GM21825 (cell line): ENCODE data around the gene BIRC2.
"Not testable (repeated sequence)": the region's sequence is repeated elsewhere in the genome, so short reads cannot be mapped to it uniquely, and the experiment has no call there.

Source experiments
- ATAC-seq: cut with Tn5 transposase; IDR thresholded peaks from one replicate; pipeline ENCODE4 v1.9.1; 2021; ENCODE audit warnings: mild to moderate bottlenecking, moderate library complexity; ENCODE audit not compliant: unreplicated experiment

Gene BIRC2

DNA sequence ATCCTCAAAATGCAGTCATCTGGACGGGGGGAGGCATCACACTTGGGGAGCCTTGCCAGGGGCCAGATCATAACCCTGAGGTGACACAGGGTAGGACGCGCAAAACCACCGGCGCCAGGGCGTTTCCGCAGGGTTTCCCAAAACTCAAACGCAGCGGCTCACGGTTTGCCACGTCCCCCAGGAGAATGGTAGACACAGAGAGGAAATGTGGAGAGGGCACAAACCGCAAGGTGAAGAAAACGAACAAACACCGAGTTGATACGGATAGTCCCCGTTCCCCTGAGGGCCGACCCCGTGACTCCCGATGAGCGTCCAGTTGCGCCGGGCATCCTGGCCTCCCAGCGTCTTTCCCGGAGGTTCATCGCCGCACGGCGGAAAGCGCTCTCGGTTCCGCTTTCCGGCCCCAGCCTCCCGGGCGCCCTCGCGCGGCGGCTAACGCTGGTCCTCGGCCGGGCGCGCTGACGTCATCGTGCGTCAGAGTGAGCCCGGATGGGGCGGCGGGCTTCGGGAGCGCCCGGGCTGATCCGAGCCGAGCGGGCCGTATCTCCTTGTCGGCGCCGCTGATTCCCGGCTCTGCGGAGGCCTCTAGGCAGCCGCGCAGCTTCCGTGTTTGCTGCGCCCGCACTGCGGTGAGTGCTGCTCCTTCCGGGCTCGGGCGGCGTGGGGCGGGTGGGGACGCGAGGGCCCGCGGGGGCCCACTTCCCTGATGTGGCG is at the start of gene BIRC2:
BIRC2 (plus strand) TSS at position 467 of the 714 bp plus-strand sequence. CDS start 2,641 bp downstream, outside the sequence.
- ATAC-seq = peak; percentile 91

- not testable (repeated sequence) for ATAC-seq
Observed at GRCh38 chr11:102300837-102301236, 46.2 kb upstream of the BIRC2 start.

- ATAC-seq = no peak
Observed at GRCh38 chr11:102302241-102302640, 44.8 kb upstream of the BIRC2 start.

DNA sequence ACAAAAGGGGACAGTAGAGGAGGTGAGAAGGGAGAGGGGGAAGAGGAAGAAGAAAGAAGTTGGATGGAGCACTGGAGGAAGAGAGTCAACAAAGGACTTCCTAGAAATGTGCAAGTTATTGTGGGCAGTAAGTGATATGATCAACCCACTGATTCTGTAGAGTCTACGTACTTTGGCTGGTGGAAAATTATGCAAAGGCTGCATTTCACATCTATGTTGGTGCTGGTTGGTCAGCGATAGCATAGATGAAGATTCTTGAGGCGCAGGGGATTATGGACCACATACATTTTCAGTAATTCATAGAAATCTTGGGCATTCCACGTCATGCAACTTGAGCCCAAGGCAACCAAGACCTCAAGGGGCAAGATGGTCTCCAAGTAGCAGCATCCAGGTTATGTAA is 42.3 kb upstream of the BIRC2 start:
- no peak for ATAC-seq

DNA sequence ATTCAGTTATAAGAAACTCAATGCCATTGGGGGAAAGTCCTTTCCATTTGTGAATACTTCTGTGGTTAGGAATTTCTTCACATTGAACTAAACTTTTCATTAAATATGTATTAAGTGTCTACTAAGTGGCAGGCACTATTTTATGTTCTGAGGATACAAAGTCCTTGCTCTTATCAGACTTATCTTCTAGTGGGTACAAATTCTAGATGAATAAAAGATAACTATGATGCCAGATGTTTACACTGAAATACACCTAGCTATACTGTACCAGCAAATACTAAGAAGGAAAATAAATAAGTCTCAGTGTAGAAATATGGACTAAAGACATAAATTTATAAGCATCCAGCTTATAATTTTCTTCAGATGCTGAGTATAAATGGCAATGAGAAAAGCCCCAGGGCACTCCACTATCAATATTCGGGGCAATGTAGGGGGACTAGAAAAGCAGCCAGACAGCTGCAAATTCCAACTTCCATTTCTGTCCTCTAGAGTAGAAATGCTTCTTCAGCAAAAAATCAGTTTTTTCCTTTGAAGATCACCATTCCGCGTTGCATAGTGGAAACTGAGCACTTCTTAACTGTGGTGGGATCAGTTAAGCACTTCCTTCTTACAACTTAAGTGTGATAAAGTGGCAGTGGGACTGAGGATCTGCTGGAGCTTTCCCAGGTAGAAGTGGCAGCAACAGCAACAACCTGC is 41.5 kb upstream of the BIRC2 start:
- ATAC-seq = no peak

DNA sequence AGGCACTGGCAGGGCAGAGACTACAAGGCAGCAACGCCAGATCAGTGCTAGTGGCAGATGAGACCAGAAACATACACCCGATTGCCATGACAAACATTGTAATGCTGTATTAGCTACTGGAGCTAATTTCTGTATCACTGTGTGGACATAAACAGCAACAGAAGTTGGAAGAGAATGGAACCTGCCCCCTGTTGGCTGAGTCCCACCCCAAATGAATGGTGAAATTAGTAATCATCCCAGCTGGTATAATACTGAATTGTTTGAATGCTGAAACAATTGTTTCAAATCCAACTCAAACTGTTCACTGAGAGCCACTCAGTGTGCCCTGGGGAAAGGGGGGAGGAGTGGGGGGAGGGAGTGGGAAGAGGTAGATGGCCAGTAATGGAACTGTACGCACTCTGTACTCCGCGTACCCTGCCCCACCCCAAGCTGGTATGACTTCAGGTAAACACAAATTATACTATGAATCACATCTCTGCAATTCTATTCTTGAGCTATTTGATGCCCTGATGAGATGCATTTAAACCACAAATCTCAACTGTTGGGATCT is 40.9 kb upstream of the BIRC2 start:
- no peak for ATAC-seq

DNA sequence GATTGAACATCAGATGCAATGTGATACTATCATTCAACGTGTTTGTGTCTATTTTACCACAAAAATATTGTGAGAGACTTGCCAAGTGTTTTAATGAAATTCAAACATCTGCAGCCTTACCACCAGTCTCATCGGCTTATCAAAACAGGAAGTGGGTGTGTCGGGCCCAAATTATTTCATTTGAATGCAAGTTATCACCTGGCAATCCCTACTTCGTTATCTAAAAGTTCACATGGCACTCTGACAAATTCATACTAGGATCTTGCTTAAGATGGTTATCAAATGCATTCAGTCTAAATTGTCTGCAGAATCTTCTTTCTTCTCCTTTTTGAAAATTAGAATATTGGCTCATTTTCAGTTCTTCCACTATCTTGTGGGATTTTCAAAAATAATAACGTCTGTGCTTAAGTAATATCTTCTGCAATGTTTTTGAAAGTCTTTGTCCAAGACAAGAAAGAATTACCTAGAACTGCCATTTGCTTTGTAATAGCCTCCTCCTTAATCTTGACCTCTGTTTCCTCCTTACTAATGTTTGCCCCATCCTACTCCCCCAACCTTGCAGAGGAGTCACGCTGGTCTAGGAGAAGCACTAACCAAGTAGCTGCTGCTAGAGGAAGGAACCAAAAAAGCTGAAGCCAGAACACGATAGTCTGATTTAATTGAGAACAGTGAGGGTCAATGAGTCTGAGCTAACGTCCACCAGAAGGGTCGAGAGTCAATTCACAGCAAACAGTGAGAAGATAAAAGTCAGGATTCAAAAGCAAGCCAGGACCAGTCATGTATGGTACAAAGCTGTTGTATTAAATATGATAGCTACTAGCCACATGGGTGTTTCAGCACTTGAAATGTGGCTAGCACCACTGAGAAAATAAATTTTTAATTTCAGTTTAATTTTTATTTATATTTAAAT is 39.9 kb upstream of the BIRC2 start:
- no peak for ATAC-seq

- no peak for ATAC-seq
Observed at GRCh38 chr11:102307727-102308038, 39.3 kb upstream of the BIRC2 start.

DNA sequence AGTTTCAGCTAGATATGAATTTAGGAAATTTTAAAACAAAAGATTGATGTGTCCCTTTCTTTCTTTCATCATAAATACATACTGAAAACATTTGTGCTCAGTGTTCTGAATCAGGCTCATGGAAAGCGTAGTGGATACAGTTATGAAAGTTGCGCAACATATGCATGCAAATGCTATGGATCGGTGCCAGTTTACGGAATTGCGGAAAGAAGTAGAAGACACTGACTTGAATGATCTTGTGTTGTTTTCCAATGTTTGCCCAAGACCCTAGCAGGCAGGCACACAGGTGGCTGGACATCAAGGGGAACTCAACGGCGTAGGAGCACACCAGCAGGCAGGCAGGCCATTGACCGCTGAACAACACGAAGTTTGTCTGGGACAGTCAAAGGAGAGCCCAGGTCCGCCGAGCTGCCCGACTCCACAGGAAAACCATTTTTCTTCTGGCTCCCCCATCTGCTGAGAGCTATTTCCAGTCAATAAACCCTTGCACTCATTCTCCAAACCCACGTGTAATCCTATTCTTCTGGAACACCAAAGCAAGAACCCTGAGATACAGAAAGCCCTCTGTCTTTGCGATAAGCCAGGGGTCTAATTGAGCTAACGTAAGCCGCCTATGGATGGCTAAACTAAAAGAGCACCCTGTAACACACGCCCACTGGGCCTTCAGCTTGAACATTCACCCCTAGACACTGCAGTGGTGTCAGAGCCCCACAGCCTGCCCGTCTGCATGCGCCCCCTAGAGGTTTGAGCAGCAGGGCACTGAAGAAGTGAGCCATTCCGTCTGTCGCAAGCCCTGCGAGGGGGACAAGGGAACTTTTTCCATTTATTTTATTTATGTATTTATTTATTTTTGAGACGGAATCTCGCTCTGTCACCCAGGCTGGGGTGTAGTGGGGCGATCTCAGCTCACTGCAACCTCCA is 37.1 kb upstream of the BIRC2 start:
- no peak for ATAC-seq

DNA sequence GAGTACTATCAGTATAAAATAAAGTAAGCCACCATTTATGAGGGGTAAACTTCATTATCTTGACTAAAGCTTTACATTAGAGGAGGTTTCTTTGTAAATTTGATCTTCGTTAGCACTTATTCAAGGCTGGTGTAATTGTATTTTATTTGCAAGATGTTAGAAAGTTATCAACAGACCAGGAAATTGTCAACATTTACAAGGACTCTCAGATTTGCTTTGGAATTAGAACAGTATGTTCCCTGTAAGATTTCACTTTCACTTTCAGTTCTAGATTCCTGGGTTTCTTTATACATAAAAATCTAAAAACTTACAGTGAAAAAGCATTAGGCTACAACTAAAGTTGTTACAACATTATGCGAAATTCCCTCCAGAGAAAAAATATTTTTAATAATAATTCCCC is 34.3 kb upstream of the BIRC2 start:
- ATAC-seq = no peak

- ATAC-seq = no peak
Observed at GRCh38 chr11:102313238-102313940, 33.6 kb upstream of the BIRC2 start.

DNA sequence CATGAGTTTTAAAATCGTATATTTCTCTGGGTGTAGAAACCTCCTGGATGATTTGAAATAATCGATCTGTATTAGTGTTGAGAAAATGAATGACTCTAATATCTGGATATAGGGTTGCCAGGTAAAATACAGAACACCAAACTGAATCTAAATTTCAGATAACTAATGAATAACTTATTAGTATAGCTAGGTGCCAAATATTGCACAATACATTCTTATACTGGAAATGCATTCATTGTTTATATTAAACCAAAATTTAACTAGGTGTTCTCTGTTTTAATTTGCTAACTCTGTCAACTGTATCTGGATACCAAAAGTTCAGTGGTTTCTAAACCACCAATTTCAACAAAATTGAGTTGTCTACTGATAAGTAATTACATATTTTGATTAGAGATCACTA is 32.2 kb upstream of the BIRC2 start:
- ATAC-seq = no peak

DNA sequence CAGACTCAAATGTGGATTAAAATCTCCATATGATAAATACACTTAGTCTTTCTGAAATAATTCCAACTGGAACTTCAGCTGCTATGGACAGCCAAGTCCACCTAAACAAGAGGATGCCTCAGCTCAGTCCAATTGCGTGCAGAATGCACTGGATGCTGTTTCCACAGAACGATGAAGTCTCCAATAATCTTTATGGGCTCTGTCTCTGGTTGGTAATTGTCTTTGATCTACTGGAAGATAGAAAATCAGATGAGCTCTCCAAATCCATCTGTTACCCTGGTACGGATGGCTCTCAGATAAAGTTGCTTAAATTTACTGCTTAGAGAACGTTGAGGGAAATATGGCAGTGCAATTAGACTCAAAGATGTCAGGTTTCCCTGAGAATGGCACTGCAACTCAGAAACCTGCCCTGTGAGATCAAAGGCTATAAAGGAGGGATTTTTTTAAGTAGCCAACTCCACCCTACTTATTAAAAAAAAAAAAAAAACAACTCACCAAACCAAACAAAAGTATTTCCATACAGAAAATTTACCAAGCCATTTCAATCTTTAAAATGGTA is 30.6 kb upstream of the BIRC2 start:
- ATAC-seq = no peak

GRCh38 chr11:102317099-102317767 is 29.8 kb upstream of the BIRC2 start, which contains the start of gene BIRC3:
Gene BIRC3, plus strand, starts transcription at chr11:102317484. Its CDS starts 7,026 bp downstream, at chr11:102324510.
- peak; percentile 85 for ATAC-seq

DNA sequence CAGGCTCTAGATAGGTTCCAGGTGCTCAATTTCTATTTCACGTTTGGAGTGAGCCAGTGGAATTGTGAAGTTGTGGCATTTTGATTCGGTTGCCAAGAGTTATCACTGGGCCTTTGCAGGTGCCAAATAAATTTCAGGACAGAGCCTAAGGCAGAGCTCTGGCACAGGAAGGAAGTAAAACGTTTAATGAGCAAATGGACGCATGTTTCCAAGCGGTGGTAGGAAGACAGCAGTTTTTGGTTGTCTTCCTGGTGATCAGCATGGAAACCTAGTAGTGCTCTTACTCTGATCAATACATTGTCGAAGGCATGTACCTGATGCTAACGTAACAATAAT is 29.3 kb upstream of the BIRC2 start:
- ATAC-seq = peak; percentile 1

DNA sequence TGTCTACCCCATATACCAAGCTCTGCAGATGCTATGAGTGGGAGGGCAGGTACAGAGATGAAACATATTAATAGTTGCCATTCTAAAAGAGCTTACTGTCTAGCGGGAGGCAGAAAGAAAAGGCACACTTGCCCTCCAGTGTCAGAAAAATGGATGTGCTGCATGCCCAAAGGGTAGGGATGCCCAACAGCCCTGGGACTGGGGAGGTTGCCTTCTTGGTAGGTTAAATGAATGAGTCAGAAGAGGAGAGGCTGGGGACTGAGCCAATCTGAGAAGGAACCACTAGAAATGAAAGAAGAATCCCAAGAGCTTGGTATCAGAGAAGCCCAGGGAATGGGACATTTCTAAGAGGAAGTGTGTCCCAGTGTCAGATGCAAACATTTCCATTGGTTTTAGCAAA is 28.5 kb upstream of the BIRC2 start:
- ATAC-seq = peak; percentile 12

DNA sequence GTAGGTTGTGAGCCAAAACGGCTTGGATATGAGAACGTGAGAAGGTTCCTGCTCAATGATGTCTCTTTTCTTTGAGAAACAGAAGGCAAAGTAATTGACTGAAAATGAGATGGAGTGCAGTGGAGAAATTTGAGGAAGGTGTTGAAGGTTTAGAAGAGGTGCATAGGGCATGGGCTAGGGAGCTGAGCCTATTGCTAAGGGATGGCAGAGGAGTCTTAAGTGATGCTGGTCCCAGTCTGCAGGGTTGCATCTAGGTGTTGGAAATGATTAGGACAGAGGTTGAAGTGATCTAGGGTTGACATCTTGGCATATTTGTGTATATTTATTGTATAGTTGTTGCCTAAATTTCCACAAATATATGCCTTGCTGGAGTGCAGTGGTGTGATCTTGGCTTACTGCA is 27.5 kb upstream of the BIRC2 start:
- no peak for ATAC-seq

GRCh38 chr11:102320188-102320587 is 26.8 kb upstream of the BIRC2 start:
- no peak for ATAC-seq

GRCh38 chr11:102320679-102321078 is 26.3 kb upstream of the BIRC2 start:
- no peak for ATAC-seq
